ENCODE results near the gene FAM234B.

DNA sequence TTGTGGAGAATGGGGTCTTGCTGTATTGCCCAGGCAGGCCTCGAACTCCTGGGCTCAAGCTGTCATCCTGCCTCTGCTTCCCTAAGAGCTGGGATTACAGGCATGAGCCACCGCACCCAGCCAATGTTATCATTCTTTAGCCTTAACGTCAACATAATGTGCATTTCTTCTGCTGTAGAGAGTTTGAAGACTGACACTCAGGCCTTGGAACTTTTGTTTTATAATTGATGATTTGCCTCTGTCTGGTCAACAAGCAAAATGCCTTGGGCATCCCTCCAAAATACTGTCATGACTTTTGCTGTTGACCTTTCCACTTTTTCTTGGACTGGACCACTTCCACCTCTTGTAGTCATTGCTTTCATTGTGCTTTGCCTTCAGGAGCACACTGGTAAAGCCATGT is 29.0 kb downstream of the FAM234B start:
- TF ChIP-seq, protein P1, sequence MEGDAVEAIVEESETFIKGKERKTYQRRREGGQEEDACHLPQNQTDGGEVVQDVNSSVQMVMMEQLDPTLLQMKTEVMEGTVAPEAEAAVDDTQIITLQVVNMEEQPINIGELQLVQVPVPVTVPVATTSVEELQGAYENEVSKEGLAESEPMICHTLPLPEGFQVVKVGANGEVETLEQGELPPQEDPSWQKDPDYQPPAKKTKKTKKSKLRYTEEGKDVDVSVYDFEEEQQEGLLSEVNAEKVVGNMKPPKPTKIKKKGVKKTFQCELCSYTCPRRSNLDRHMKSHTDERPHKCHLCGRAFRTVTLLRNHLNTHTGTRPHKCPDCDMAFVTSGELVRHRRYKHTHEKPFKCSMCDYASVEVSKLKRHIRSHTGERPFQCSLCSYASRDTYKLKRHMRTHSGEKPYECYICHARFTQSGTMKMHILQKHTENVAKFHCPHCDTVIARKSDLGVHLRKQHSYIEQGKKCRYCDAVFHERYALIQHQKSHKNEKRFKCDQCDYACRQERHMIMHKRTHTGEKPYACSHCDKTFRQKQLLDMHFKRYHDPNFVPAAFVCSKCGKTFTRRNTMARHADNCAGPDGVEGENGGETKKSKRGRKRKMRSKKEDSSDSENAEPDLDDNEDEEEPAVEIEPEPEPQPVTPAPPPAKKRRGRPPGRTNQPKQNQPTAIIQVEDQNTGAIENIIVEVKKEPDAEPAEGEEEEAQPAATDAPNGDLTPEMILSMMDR (IDR thresholded peaks at IDR 0.05), result no peak
- TF ChIP-seq POLR2A (IDR thresholded peaks at IDR 0.05) (no peak), POLR2AphosphoS5 (IDR thresholded peaks at IDR 0.05) (no peak), EP300 (IDR thresholded peaks at IDR 0.05) (no peak)

Data from sigmoid colon (tissue), 4 donors.